ENCODE data around the gene TTC9. TPM values are rescaled to one million over a fixed set of nuclear protein-coding genes. Genes with fewer than 3 reads are reported as not detected.
A peak's percentile ranks its signal among the peaks of the same experiment; 100 is the strongest.

Gene TTC9
- total and polyA plus RNA-seq, 9 of the 15 experiments (the other 6 are each of a cell fraction or from before 2014, with no cell fraction given), result 0.07 TPM; not detected in 8

DNA sequence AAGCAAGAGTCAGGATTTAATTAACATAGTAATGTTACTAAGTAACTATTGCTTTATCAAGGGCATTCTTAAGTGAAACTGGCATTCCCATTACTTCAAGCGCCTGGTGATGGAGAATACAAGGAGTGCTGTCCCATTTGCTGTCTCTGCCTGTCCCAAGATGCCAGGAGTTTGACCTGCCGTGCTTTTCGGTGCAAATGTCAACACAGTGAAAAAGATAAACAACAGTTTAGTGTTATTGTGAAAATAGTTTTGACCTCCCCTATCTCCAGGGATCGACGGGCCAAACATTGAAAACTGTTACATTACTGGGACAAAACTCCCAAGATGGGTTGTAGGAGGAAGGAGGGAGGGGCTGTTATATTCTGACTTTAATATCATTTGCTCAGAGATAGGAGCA is 74.8 kb downstream of the TTC9 start (continued):
- TF ChIP-seq PPARD (CRISPR knock-in tag; IDR thresholded peaks at IDR 0.05), result no peak
- TF ChIP-seq CHD4 (IDR thresholded peaks at IDR 0.05; ENCODE audit: insufficient read depth, insufficient replicate concordance, low read depth, low read length, poor library complexity, severe bottlenecking), result no peak
- no peak for TF ChIP-seq HBP1 (CRISPR knock-in tag; IDR thresholded peaks at IDR 0.05)

- in situ Hi-C loops (cut with MboI), result no loop called here
- Histone ChIP-seq H3K4me3 (no peak overlapping the region), H3K9me3 (replicated peaks; ENCODE audit: control insufficient read depth, insufficient read depth, low read depth, low read length) (no peaks in the 10 kb centered on the region), H4K20me1 (replicated peaks; ENCODE audit: control insufficient read depth, insufficient read depth, low read length) (no peaks in the 10 kb centered on the region), H3K27ac (ENCODE audit: extremely low read depth, low read depth, low read length) (no peak overlapping the region), H3K9me1 (ENCODE audit: control insufficient read depth, insufficient read depth, low read length) (no peaks in the 10 kb centered on the region), H3K36me3 (ENCODE audit: control insufficient read depth, insufficient read depth, low read length) (no peaks in the 10 kb centered on the region), H2AFZ (ENCODE audit: low read depth, low read length) (no peak overlapping the region), H3K4me2 (ENCODE audit: insufficient read depth, low read length) (no peak overlapping the region), H3K4me1 (replicated peaks in 1 of 2; ENCODE audit: control insufficient read depth in 2 of 2, insufficient read depth in 2 of 2, low read length in 2 of 2) (no peaks in the 10 kb centered on the region), H3K27me3 (ENCODE audit: control insufficient read depth in 2 of 2, insufficient read depth in 2 of 2, low read length in 2 of 2) (peaks cover 0 to 6% of the 10 kb centered on the region in 2 experiments; a peak in 2 of 5 replicates), H3K79me2 (ENCODE audit: control insufficient read depth, insufficient read depth, low read length) (no peaks in the 10 kb centered on the region), H3K9ac (ENCODE audit: insufficient read depth in 1 of 2, low read depth in 2 of 2, low read length in 2 of 2) (no peak overlapping the region)
- ATAC-seq (no peak), DNase-seq (ENCODE audit: extremely low read depth in 1 of 4, low spot score in 3 of 4) (peak in 1 of 4 experiments; percentile 8), FAIRE-seq (no peak)
- POLR2A ChIA-PET, result interaction anchor here (0.6 kb wide), 3 partner anchors 55 to 584 kb away, joined by 3 to 4 read pairs (median 4); no protein-coding TSS in a partner anchor
- no TSS peak for BruUV-seq (replicated peaks)
- CTCF ChIA-PET (ENCODE audit: low intra/inter-chr PET ratio), result no interaction called here
- intact Hi-C loops (cut with micrococcal nuclease), result loop anchor here (10.0 kb wide), 1 partner anchor 92 kb away; no protein-coding TSS in a partner anchor
- 0% methylated on average over 1 of the region's 1 CpG for WGBS (ENCODE audit: insufficient coverage, low coverage, missing lambda C conversion rate)
- TF ChIP-seq PHB (CRISPR knock-in tag; IDR thresholded peaks at IDR 0.05), result no peak
- TF ChIP-seq KLF16 (IDR thresholded peaks at IDR 0.05), result 0 out of 2 replicates have a peak, but pooled peaks have one; percentile 7
- TF ChIP-seq TAL1 (IDR thresholded peaks at IDR 0.05), result peak; percentile 57
- TF ChIP-seq PTTG1 (tag; IDR thresholded peaks at IDR 0.05; ENCODE audit: low read depth), result no peak
- TF ChIP-seq CBFA2T2 (conservative IDR thresholded peaks at IDR 0.05), result peak; percentile 58
- no peak for TF ChIP-seq RB1 (IDR thresholded peaks at IDR 0.05; ENCODE audit: low read depth)
- peak in 1 of 2 experiments; percentile 41; a peak in 1 of 4 replicates for TF ChIP-seq TRIM24 (IDR thresholded peaks at IDR 0.05)
- no peak for TF ChIP-seq ZBTB34 (CRISPR knock-in tag; IDR thresholded peaks at IDR 0.05)
- no peak for TF ChIP-seq ZC3H11A (IDR thresholded peaks at IDR 0.05; ENCODE audit: low read depth, low read length)
- TF ChIP-seq, protein P1, sequence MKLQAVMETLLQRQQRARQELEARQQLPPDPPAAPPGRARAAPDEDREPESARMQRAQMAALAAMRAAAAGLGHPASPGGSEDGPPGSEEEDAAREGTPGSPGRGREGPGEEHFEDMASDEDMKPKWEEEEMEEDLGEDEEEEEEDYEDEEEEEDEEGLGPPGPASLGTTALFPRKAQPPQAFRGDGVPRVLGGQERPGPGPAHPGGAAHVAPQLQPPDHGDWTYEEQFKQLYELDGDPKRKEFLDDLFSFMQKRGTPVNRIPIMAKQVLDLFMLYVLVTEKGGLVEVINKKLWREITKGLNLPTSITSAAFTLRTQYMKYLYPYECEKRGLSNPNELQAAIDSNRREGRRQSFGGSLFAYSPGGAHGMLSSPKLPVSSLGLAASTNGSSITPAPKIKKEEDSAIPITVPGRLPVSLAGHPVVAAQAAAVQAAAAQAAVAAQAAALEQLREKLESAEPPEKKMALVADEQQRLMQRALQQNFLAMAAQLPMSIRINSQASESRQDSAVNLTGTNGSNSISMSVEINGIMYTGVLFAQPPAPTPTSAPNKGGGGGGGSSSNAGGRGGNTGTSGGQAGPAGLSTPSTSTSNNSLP (IDR thresholded peaks at IDR 0.05; ENCODE audit: borderline replicate concordance, low read depth, low read length), result no peak
- no peak for TF ChIP-seq E2F3 (CRISPR knock-in tag; IDR thresholded peaks at IDR 0.05)
- TF ChIP-seq TEAD4 (IDR thresholded peaks at IDR 0.05; ENCODE audit: low read length), result peak; percentile 68; the same call in 1 of the 2 replicates
- no peak for TF ChIP-seq TEAD4 (CRISPR knock-in tag; IDR thresholded peaks at IDR 0.05; ENCODE audit: borderline replicate concordance)
- no peak for TF ChIP-seq MXI1 (IDR thresholded peaks at IDR 0.05; ENCODE audit: low read depth, low read length)
- TF ChIP-seq CBFA2T3 (IDR thresholded peaks at IDR 0.05), result peak; percentile 54
- no peak for TF ChIP-seq RBM22 (IDR thresholded peaks at IDR 0.05; ENCODE audit: low read depth, low read length, poor library complexity, severe bottlenecking)
Observed at GRCh38 chr14:70716958-70717357, 75.2 kb downstream of the TTC9 start.
